Testis (tissue), 3 donors: ENCODE measurements around the gene ABHD16A. TPM values are rescaled to one million over a fixed set of nuclear protein-coding genes. Genes with fewer than 3 reads are reported as not detected.

Source experiments
- DNase-seq: peaks from one replicate; pipeline ENCODE4 v3.0.0-alpha.2; 2019
- H3K27ac ChIP-seq, 2 donors: fragments of 200-600 bp; sonication (generic); one replicate each; pipeline ENCODE4 v1.5.1; 2019
- H3K27me3 ChIP-seq: fragments of 200-600 bp; sonication (generic); one replicate; pipeline ENCODE4 v1.5.1; 2019
- H3K36me3 ChIP-seq: fragments of 200-600 bp; sonication (generic); one replicate; pipeline ENCODE4 v1.5.1; 2017; ENCODE audit warnings: low read depth; ENCODE audit errors: missing control alignments
- H3K4me1 ChIP-seq: fragments of 200-600 bp; sonication (generic); one replicate; pipeline ENCODE4 v1.5.1; 2019
- H3K4me3 ChIP-seq, 2 donors: fragments of 200-600 bp; sonication (generic); one replicate each; pipeline ENCODE4 v1.5.1; 2017 to 2019
- H3K9me3 ChIP-seq: fragments of 200-600 bp; sonication (generic); one replicate; pipeline ENCODE4 v1.5.1; 2017
- POLR2A ChIP-seq: fragments of 450-650 bp; IDR thresholded peaks from one replicate; pipeline ENCODE4 v1.6.1; 2017; ENCODE audit warnings: antibody characterized with exemption, mild to moderate bottlenecking, moderate library complexity
- WGBS, 2 donors: methylation state at CpG; one replicate each; pipeline ENCODE4 v1.1.5; 2018; 5-methylcytosine and 5-hydroxymethylcytosine counted together
- intact Hi-C: fragments of 100-400 bp; cut with DNase I; formaldehyde crosslinking; loops from one replicate; pipeline ENCODE4 v1.15.1; 2023; ENCODE audit warnings: low total_unique reads
- polyA plus RNA-seq: library from polyadenylated mRNA; stranded (reverse); fragments of 350-450 nt; fragmentation: Illumina TruSeq; extraction: RNeasy Lipid Tissue Mini Kit (QIAGEN cat#74804); gene quantifications from one replicate; pipeline ENCODE4 v1.2.3, GENCODE V29; 2014; ENCODE audit warnings: low read depth, low replicate concordance; ENCODE audit not compliant: insufficient read depth
- total RNA-seq, 2 donors: library from RNA; depleted of rRNA; stranded (reverse); fragments of >200 nt; gene quantifications; one replicate each; pipeline ENCODE4 v1.2.3, GENCODE V29; 2016
- TF ChIP-seq, protein P1 (sequence below), 3 experiments: fragments of 450-650 bp in 2 of 3; fragments of 200-600 bp in 1 of 3; sonication (generic) in 1 of 3; IDR thresholded peaks; one replicate each; pipeline ENCODE4 v1.5.1; 2016 to 2019; ENCODE audit warnings: antibody characterized with exemption in 3 of 3, mild to moderate bottlenecking in 2 of 3, moderate library complexity in 1 of 3

ABHD16A gene
- total and polyA plus RNA-seq, 3 donors from 2014 or later = 77.0 to 108 (median 85.9) TPM

DNA sequence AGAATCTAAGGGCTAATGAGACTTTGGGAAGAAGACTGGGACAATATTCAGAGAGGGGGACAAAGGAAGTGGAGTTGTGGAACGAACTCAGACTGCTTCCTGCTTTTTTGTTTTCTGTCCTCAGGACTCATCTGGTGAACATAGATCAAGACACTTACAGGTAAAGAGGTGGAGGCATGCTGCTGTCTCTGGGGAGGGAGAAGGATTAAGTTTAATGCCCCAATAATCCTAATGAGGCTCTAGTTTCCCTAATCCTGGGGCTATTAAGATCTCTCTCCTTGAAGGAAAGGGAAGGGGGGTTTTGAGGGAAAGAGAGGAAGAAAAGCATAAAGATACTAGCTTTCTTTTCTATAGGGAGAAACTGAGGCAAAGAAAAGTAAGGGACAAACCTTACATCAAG, 41.3 kb upstream of the ABHD16A start:
- Histone ChIP-seq H3K9me3 (no peaks in the 10 kb centered on the region), H3K27me3 (no peaks in the 10 kb centered on the region), H3K36me3 (no peaks in the 10 kb centered on the region), H3K27ac (no peak overlapping the region), H3K4me3 (no peak overlapping the region), H3K4me1 (peaks cover 5% of the 10 kb centered on the region)
- TF ChIP-seq POLR2A = no peak
- TF ChIP-seq, protein P1, sequence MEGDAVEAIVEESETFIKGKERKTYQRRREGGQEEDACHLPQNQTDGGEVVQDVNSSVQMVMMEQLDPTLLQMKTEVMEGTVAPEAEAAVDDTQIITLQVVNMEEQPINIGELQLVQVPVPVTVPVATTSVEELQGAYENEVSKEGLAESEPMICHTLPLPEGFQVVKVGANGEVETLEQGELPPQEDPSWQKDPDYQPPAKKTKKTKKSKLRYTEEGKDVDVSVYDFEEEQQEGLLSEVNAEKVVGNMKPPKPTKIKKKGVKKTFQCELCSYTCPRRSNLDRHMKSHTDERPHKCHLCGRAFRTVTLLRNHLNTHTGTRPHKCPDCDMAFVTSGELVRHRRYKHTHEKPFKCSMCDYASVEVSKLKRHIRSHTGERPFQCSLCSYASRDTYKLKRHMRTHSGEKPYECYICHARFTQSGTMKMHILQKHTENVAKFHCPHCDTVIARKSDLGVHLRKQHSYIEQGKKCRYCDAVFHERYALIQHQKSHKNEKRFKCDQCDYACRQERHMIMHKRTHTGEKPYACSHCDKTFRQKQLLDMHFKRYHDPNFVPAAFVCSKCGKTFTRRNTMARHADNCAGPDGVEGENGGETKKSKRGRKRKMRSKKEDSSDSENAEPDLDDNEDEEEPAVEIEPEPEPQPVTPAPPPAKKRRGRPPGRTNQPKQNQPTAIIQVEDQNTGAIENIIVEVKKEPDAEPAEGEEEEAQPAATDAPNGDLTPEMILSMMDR (IDR thresholded peaks at IDR 0.05) = no peak
- DNase-seq = no peak
- intact Hi-C loops = no loop called here
- 65 to 69% methylated on average over 1 of the region's 1 CpG for WGBS, 2 donors

DNA sequence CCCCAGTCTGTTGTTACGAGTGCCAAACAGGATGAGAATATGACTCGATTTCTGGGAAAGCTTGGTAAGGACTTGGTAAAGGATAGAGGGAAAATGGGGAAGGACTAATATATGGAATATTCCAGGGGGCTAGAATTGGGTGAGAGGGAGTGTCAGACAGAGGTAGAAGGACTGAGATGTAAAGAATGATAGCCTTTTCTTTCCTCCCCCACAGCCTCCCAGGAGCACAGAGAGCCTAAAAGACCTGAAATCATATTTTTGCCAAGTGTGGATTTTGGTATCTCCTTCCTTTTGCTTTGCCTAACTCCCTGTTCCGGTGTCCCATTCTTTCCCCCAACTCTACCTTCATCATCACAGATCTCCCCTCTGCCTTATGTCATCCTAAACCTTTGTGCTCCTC, 39.8 kb upstream of the ABHD16A start:
- no peak for DNase-seq
- intact Hi-C loops = no loop called here
- Histone ChIP-seq H3K27me3 (no peaks in the 10 kb centered on the region), H3K9me3 (no peaks in the 10 kb centered on the region), H3K36me3 (no peaks in the 10 kb centered on the region), H3K27ac (no peak overlapping the region), H3K4me3 (no peak overlapping the region), H3K4me1 (peaks cover 8% of the 10 kb centered on the region)
- WGBS, 2 donors = 90 to 91% methylated on average over 3 of the region's 3 CpGs
- TF ChIP-seq, protein P1 (IDR thresholded peaks at IDR 0.05) = no peak

DNA sequence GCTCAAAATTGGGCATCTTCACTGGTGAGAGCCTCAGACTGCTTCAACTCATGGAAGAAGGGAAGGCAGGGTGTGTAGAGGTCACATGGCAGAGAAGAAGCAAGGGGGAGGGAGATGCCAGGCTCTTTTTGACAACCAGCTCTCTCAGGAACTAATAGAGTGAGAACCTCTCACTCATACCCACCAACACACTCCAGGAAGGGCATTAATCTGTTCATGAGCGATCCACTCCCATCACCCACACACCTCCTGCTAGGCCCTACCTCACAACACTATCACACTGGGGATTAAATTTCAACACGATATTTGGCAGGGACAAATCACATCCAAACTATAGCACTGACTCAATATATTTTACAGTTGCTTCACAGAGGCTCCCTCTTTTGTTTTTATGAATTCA, 38.7 kb upstream of the ABHD16A start:
- TF ChIP-seq, protein P1 (IDR thresholded peaks at IDR 0.05) = no peak
- no peak for TF ChIP-seq POLR2A

DNA sequence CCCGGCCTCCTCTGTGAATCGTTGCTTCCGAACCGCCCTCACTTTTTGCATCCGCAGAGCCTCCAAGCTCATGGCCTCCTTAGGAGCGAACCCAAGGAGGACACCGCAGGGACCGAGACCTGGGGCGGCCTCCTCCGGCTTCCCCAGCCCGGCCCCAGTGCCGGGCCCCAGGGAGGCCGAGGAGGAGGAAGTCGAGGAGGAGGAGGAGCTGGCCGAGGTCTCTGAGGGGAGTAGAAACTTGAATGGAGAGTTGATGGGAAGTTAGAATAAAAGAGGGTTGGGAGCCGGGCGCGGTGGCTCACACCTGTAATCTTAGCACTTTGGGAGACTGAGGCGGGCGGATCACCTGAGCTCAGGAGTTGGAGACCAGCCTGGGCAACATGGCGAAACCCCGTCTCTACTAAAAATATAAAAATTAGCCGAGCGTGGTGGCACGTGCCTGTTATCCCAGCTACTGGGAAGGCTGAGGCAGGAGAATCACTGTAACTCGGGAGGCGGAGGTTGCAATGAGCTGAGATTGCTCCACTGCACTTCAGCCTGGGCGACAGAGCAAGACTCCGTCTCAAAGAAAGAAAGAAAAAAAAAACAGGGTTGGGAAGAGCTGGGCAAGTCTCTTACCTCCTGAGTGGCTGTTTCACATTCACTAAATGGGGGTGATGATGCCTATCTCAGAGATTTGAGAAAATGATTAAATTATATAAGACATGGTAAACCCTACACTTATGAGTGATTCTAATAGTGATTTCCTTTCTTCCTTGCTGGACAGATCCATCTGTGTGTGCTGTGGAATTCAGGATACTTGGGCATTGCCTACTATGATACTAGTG, 37.5 kb upstream of the ABHD16A start:
- Histone ChIP-seq H3K27me3 (no peaks in the 10 kb centered on the region), H3K4me3 (peak overlapping the region; percentile 74 to 76), H3K4me1 (peaks cover 17% of the 10 kb centered on the region), H3K9me3 (no peaks in the 10 kb centered on the region), H3K27ac (peak overlapping the region in 1 of 2 donors; percentile 74), H3K36me3 (no peaks in the 10 kb centered on the region)
- TF ChIP-seq, protein P1 (IDR thresholded peaks at IDR 0.05) = no peak
- no peak for TF ChIP-seq POLR2A
- no peak for DNase-seq
- intact Hi-C loops = no loop called here
- 12 to 16% methylated on average over 28 to 29 of the region's 29 CpGs for WGBS, 2 donors

More for the DNA sequence above, 38.7 kb upstream of the ABHD16A start:
- no peak for DNase-seq
- no peaks in the 10 kb centered on the region for H3K9me3 ChIP-seq
- 83 to 91% methylated on average over 2 of the region's 2 CpGs for WGBS, 2 donors
- H3K4me1 ChIP-seq = peaks cover 16% of the 10 kb centered on the region
- no peaks in the 10 kb centered on the region for H3K36me3 ChIP-seq
- no peak overlapping the region for H3K27ac ChIP-seq
- no peak overlapping the region for H3K4me3 ChIP-seq
- H3K27me3 ChIP-seq = no peaks in the 10 kb centered on the region
- intact Hi-C loops = no loop called here
